ENCODE results near the gene USO1.

DNA sequence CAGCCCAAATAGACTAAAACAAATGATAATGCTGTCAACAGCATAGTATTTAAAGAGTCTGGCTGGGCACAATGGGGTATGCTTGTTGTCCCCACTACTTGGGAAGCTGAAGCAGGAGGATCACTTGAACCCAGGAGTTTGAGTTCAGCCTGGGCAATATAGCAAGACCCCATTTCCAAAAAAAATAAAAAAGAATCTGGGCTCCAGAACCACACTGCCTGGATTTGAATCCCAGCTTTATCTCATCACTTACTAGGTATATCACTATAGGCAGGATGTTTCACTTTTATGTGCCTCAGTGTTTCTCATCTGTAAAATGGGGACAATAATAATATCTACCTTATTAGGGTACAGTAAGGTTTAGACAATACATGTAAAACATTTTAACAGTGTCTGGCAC is 45.9 kb upstream of the USO1 start:
- TF ChIP-seq GATA3 (IDR thresholded peaks at IDR 0.05; ENCODE audit: low read depth, low read length) (no peak), GATA2 (IDR thresholded peaks at IDR 0.05; ENCODE audit: low read depth, low read length) (no peak)

All from SH-SY5Y (cell line).